ENCODE measurements around the gene CTSO.

CTSO gene

GRCh38 chr4:155903453-155903852 lies 50.2 kb downstream of the CTSO start, which contains the start of gene TDO2:
Gene TDO2 (plus strand): TSS chr4:155903696. CDS start chr4:155903759, 63 bp downstream.
- H3K9me3 ChIP-seq (ENCODE audit: insufficient read depth, low read length) = no peaks in the 10 kb centered on the region
- no peak within 1 kb of the TSS for H3K4me2 ChIP-seq (ENCODE audit: low read depth, low read length, poor library complexity, severe bottlenecking)

GRCh38 chr4:155901013-155901412 lies 52.7 kb downstream of the CTSO start:
- Histone ChIP-seq H3K4me3 (ENCODE audit: insufficient read depth, low read length, poor library complexity, severe bottlenecking) (no peak overlapping the region), H3K4me2 (ENCODE audit: low read depth, low read length, poor library complexity, severe bottlenecking) (no peak overlapping the region), H3K9me3 (ENCODE audit: insufficient read depth, low read length) (no peaks in the 10 kb centered on the region), H3K9ac (ENCODE audit: low read length) (no peak overlapping the region), H3K9me2 (replicated peaks; ENCODE audit: insufficient read depth, low read length) (no peaks in the 10 kb centered on the region), H3K79me2 (ENCODE audit: insufficient read depth, low read length) (no peaks in the 10 kb centered on the region), H3F3A (ENCODE audit: insufficient read depth) (no peaks in the 10 kb centered on the region), H4K20me1 (ENCODE audit: low read depth, low read length) (no peaks in the 10 kb centered on the region), H3K27me3 (ENCODE audit: low read length) (no peaks in the 10 kb centered on the region), H3K27ac (ENCODE audit: low read depth, low read length) (no peak overlapping the region), H3K36me3 (ENCODE audit: low read length) (no peaks in the 10 kb centered on the region), H2AFZ (ENCODE audit: low read depth, low read length, severe bottlenecking) (no peak overlapping the region)
- TF ChIP-seq EZH2phosphoT487 (conservative IDR thresholded peaks at IDR 0.05; ENCODE audit: low read length) = no peak
- no peak for TF ChIP-seq CTCF (IDR thresholded peaks at IDR 0.05; ENCODE audit: insufficient read depth, low read length, poor library complexity, severe bottlenecking)

More at GRCh38 chr4:155903453-155903852, 50.2 kb downstream of the CTSO start, which contains the start of gene TDO2:
- Histone ChIP-seq H3K9me2 (replicated peaks; ENCODE audit: insufficient read depth, low read length) (no peaks in the 10 kb centered on the region), H3K9ac (ENCODE audit: low read length) (no peak within 1 kb of the TSS), H3K4me3 (ENCODE audit: insufficient read depth, low read length, poor library complexity, severe bottlenecking) (no peak within 1 kb of the TSS), H3K36me3 (ENCODE audit: low read length) (no peaks in the 10 kb centered on the region), H3K27ac (ENCODE audit: low read depth, low read length) (no peak within 1 kb of the TSS), H3K79me2 (ENCODE audit: insufficient read depth, low read length) (no peaks in the 10 kb centered on the region), H3K27me3 (ENCODE audit: low read length) (no peaks in the 10 kb centered on the region), H4K20me1 (ENCODE audit: low read depth, low read length) (no peaks in the 10 kb centered on the region), H3F3A (ENCODE audit: insufficient read depth) (no peaks in the 10 kb centered on the region), H2AFZ (ENCODE audit: low read depth, low read length, severe bottlenecking) (no peak within 1 kb of the TSS)
- TF ChIP-seq EZH2phosphoT487 (conservative IDR thresholded peaks at IDR 0.05; ENCODE audit: low read length) (no peak), CTCF (IDR thresholded peaks at IDR 0.05; ENCODE audit: insufficient read depth, low read length, poor library complexity, severe bottlenecking) (no peak)

- no peaks in the 10 kb centered on the region for H3K36me3 ChIP-seq (ENCODE audit: low read length)
- no peaks in the 10 kb centered on the region for H3K9me3 ChIP-seq (ENCODE audit: insufficient read depth, low read length)
- no peaks in the 10 kb centered on the region for H3K79me2 ChIP-seq (ENCODE audit: insufficient read depth, low read length)
- no peaks in the 10 kb centered on the region for H3K27me3 ChIP-seq (ENCODE audit: low read length)
- H3K27ac ChIP-seq (ENCODE audit: low read depth, low read length) = no peak overlapping the region
- no peaks in the 10 kb centered on the region for H3F3A ChIP-seq (ENCODE audit: insufficient read depth)
- H2AFZ ChIP-seq (ENCODE audit: low read depth, low read length, severe bottlenecking) = no peak overlapping the region
- no peak overlapping the region for H3K9ac ChIP-seq (ENCODE audit: low read length)
- no peak for TF ChIP-seq CTCF (IDR thresholded peaks at IDR 0.05; ENCODE audit: insufficient read depth, low read length, poor library complexity, severe bottlenecking)
- TF ChIP-seq EZH2phosphoT487 (conservative IDR thresholded peaks at IDR 0.05; ENCODE audit: low read length) = no peak
- H3K4me3 ChIP-seq (ENCODE audit: insufficient read depth, low read length, poor library complexity, severe bottlenecking) = no peak overlapping the region
- H3K4me2 ChIP-seq (ENCODE audit: low read depth, low read length, poor library complexity, severe bottlenecking) = no peak overlapping the region
- no peaks in the 10 kb centered on the region for H4K20me1 ChIP-seq (ENCODE audit: low read depth, low read length)
- no peaks in the 10 kb centered on the region for H3K9me2 ChIP-seq (replicated peaks; ENCODE audit: insufficient read depth, low read length)
Observed at GRCh38 chr4:155900381-155900780, 53.3 kb downstream of the CTSO start.
